GM19372 (cell line): Measurements from ENCODE around the gene DTNB.

Experiments
- ATAC-seq: cut with Tn5 transposase; IDR thresholded peaks from one replicate; pipeline ENCODE4 v1.9.1; 2021; ENCODE audit warnings: mild to moderate bottlenecking, low read depth, moderate library complexity; ENCODE audit not compliant: unreplicated experiment

DTNB gene

GRCh38 chr2:25514043-25514637, 159.2 kb downstream of the DTNB start:
- ATAC-seq = no peak

GRCh38 chr2:25512707-25513106, 160.7 kb downstream of the DTNB start:
- no peak for ATAC-seq

GRCh38 chr2:25506226-25506625, 167.2 kb downstream of the DTNB start:
- no peak for ATAC-seq

- ATAC-seq = no peak
Measured at GRCh38 chr2:25505622-25506021, 167.8 kb downstream of the DTNB start.

GRCh38 chr2:25505182-25505581, 168.2 kb downstream of the DTNB start:
- ATAC-seq = no peak

GRCh38 chr2:25504266-25504665, 169.1 kb downstream of the DTNB start:
- no peak for ATAC-seq

GRCh38 chr2:25499157-25499556, 174.2 kb downstream of the DTNB start:
- no peak for ATAC-seq

- no peak for ATAC-seq
Measured at GRCh38 chr2:25497918-25498407, 175.4 kb downstream of the DTNB start.

GRCh38 chr2:25497229-25497917, 176.0 kb downstream of the DTNB start:
- no peak for ATAC-seq

- ATAC-seq = no peak
Measured at GRCh38 chr2:25494616-25495015, 178.8 kb downstream of the DTNB start.

- ATAC-seq = no peak
Measured at GRCh38 chr2:25493207-25493606, 180.2 kb downstream of the DTNB start.

- no peak for ATAC-seq
Measured at GRCh38 chr2:25492726-25493125, 180.7 kb downstream of the DTNB start.

GRCh38 chr2:25491966-25492532, 181.3 kb downstream of the DTNB start:
- no peak for ATAC-seq

GRCh38 chr2:25491003-25491696, 182.2 kb downstream of the DTNB start:
- no peak for ATAC-seq

- no peak for ATAC-seq
Measured at GRCh38 chr2:25490217-25490616, 183.2 kb downstream of the DTNB start.

- ATAC-seq = no peak
Measured at GRCh38 chr2:25489631-25490030, 183.7 kb downstream of the DTNB start.

GRCh38 chr2:25483607-25484266, 189.6 kb downstream of the DTNB start:
- peak; percentile 70 for ATAC-seq

GRCh38 chr2:25482341-25482740, 191.0 kb downstream of the DTNB start:
- ATAC-seq = no peak

- no peak for ATAC-seq
Measured at GRCh38 chr2:25481381-25482300, 191.7 kb downstream of the DTNB start.

GRCh38 chr2:25480561-25480960, 192.8 kb downstream of the DTNB start:
- ATAC-seq = no peak
